ENCODE measurements around the gene DLGAP1.
"Not testable (repeated sequence)": the region's sequence is repeated elsewhere in the genome, so short reads cannot be mapped to it uniquely, and the experiment has no call there.

Gene DLGAP1

GRCh38 chr18:4384932-4385331 is 70.2 kb downstream of the DLGAP1 start:
- DNase-seq: no peak

GRCh38 chr18:4374564-4374963 is 80.5 kb downstream of the DLGAP1 start:
- DNase-seq: no peak

- DNase-seq: no peak
Observed at GRCh38 chr18:4369705-4370104, 85.4 kb downstream of the DLGAP1 start.

GRCh38 chr18:4360221-4360715 is 94.8 kb downstream of the DLGAP1 start:
- DNase-seq: no peak

DNA sequence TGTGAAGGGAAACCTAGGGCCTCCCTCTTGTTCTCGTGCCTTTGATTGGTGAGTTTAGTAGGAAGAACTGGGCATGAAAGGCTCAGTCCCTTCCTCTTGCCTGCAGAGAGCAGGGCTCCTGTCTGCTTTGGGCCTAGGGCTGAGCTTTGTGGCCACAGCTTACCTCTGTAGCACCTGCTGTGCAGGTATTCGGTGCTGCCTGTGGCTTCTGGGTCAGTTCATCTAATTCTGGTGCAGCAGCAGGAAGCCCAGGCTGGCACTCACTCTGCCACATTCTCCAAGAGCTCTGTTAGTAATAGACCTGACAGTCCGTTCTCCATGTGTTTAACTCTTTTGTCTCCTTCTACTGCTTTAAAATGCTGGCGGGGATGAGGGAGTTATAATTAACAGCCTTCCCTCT is 96.5 kb downstream of the DLGAP1 start:
- DNase-seq: no peak

- no peak for DNase-seq
Observed at GRCh38 chr18:4357579-4357978, 97.5 kb downstream of the DLGAP1 start.

GRCh38 chr18:4356929-4357328 is 98.2 kb downstream of the DLGAP1 start:
- no peak for DNase-seq

GRCh38 chr18:4353853-4354418 is 101.2 kb downstream of the DLGAP1 start:
- no peak for DNase-seq

DNA sequence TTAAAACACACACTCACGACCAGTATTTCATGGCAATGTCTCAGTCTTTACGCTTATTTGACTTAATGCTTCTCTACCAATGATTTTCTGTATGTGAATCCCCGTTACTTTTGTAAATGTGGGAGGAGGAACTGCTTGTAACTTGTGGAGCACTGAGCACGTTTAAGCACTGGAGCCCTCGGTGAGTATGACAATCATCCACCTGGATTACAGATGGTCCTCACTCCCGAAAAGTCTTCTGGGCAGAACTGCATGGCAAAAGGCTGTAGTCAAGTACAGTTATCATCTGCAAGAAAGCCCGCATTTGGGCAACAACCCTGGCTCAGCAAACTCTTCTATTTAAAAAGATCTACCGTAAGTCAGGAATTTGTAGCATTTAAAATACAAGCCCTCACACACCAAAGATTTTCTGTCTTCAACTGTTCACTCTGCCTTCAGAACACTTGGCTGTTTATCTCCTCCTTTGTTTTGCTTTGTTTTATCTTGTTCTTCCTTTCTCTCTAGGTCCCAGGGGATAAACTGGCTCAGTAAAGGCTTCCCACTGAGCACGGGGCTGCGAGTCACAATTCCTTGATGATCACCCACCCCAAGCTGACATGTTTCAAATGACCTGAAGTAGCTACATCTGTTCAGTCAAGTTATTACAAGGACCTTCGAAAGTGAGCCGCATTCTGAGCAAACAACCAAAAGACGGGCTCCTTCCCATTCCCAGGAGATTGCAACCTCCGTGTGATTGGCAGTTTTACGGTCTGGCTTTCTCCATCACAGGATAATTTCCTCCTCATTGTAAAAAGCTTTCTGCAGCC is 102.2 kb downstream of the DLGAP1 start:
- no peak for DNase-seq

DNA sequence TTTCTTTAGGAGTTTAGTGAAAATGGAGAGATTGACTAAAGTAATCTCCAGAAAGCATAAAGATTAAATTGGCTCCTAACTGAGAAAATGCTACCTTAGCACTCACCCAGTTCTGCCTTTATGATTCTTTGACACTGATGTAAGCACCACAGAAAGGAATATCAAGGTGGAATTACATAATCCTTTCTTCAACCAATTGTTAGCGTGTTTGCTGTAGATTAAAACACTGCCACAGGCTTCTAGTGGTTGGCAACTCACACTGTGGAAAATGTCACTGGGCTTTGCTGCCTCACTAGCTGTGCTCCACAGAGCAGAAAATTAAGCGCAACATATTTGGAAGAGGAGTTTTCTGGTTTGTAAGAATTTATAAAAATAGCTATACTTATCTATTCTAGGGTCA is 104.1 kb downstream of the DLGAP1 start:
- DNase-seq: no peak

GRCh38 chr18:4335386-4335785 is 119.7 kb downstream of the DLGAP1 start:
- DNase-seq: no peak

- DNase-seq: no peak
Observed at GRCh38 chr18:4333043-4333442, 122.1 kb downstream of the DLGAP1 start.

GRCh38 chr18:4319738-4320677 is 135.1 kb downstream of the DLGAP1 start:
- DNase-seq: no peak

- DNase-seq: no peak
Observed at GRCh38 chr18:4318311-4318710, 136.8 kb downstream of the DLGAP1 start.

DNA sequence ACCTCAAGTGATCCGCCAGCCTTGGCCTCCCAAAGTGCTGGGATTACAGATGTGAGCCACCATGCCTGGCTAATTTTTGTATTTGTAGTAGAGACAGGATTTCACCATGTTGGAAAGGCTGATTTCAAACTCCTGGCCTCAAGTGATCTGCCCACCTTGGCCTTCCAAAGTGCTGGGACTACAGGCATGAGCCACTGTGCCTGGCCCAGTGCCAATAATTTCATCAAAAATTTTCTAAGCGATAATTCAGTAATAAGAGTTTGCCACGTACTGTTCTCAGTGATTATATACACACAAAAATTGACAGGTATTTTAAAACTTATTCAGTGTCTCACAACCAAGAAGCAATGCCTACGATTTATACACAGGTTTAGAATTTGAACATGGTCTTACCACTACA is 143.2 kb downstream of the DLGAP1 start:
- DNase-seq: not testable (repeated sequence)

DNA sequence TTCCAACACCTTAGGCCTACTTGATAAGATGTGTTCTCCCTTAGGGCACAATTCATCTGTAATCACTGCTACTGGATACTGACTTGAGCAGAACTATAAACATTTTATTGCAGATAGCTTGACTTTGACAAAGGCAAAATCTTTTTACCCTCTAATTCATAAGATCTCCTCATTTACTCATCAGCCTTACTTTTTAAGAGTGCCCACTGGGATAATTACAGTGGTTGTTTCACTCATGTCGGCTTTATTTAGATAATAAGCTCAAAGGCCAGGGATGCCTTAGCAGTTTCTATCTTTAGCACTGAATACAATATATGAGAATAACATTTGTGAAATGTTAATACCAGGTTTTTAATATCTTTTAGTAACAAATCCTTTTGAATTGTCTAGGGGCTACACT is 144.0 kb downstream of the DLGAP1 start:
- DNase-seq: no peak

GRCh38 chr18:4309227-4309626 is 145.9 kb downstream of the DLGAP1 start:
- no peak for DNase-seq

GRCh38 chr18:4308576-4308975 is 146.5 kb downstream of the DLGAP1 start:
- no peak for DNase-seq

GRCh38 chr18:4299395-4299794 is 155.7 kb downstream of the DLGAP1 start:
- DNase-seq: no peak

- no peak for DNase-seq
Observed at GRCh38 chr18:4293337-4293736, 161.8 kb downstream of the DLGAP1 start.

- no peak for DNase-seq
Observed at GRCh38 chr18:4292696-4293095, 162.4 kb downstream of the DLGAP1 start.

GRCh38 chr18:4287340-4287739 is 167.8 kb downstream of the DLGAP1 start:
- DNase-seq: not testable (repeated sequence)

DNA sequence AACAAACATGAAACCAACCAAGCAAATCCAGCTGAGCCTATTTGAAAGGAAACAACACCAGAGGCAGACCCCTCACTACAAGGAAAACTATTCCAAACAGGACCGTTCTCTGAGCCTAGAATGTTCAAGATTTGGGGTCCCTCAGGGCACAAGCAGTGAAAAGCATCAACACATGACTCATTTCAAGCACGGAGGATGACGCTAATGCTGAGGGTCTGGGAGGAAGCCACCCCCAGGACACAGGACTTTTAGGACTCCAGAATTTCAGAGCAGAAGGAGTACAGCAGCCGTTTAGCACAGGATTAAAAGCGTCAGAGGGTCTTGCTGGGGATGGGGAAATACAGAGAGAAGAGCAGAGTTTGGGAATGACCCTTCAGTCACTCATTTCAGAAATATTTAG is 168.9 kb downstream of the DLGAP1 start:
- DNase-seq: no peak

Data from GF-D8 (cell line).